Liver (tissue), 9 donors: ENCODE data around the gene LYZL1. TPM values are rescaled to one million over a fixed set of nuclear protein-coding genes. Genes with fewer than 3 reads are reported as not detected.
"Not testable (repeated sequence)": the region's sequence is repeated elsewhere in the genome, so short reads cannot be mapped to it uniquely, and the experiment has no call there.

ENCODE experiments used
- DNase-seq: peaks from one replicate; pipeline ENCODE4 v3.0.0-alpha.2; 2017; ENCODE audit warnings: low spot score
- H3K27ac ChIP-seq, 2 donors: one replicate each; pipeline ENCODE4 v1.7.0; 2013; ENCODE audit warnings: inconsistent platforms in 2 of 2, low read length in 2 of 2, control low read depth in 1 of 2, low read depth in 1 of 2, mild to moderate bottlenecking in 1 of 2
- H3K27me3 ChIP-seq, 4 donors: one replicate each; pipeline versions ENCODE4 v1.6.1 to v1.7.0; 2013; ENCODE audit warnings: low read length in 3 of 4, inconsistent platforms in 1 of 4, mild to moderate bottlenecking in 1 of 4, moderate library complexity in 1 of 4; ENCODE audit not compliant: control insufficient read depth in 4 of 4, insufficient read depth in 4 of 4
- H3K36me3 ChIP-seq, 4 donors: one replicate each; pipeline versions ENCODE4 v1.6.1 to v1.7.0; 2013; ENCODE audit warnings: low read length in 3 of 4, mild to moderate bottlenecking in 3 of 4, low read depth in 1 of 4, moderate library complexity in 1 of 4; ENCODE audit not compliant: control insufficient read depth in 4 of 4, insufficient read depth in 3 of 4
- H3K4me1 ChIP-seq, 4 donors: one replicate each; pipeline versions ENCODE4 v1.6.1 to v1.7.0; 2013; ENCODE audit warnings: low read length in 3 of 4, mild to moderate bottlenecking in 3 of 4, moderate library complexity in 1 of 4; ENCODE audit not compliant: control insufficient read depth in 4 of 4, insufficient read depth in 4 of 4
- H3K4me3 ChIP-seq, 3 donors: one replicate each; pipeline versions ENCODE4 v1.6.1 to v1.7.0; 2013; ENCODE audit warnings: low read length in 3 of 3, control low read depth in 1 of 3, low read depth in 1 of 3, mild to moderate bottlenecking in 1 of 3
- H3K9ac ChIP-seq, 2 donors: one replicate each; pipeline ENCODE4 v1.7.0; 2013; ENCODE audit warnings: low read length in 2 of 2, mild to moderate bottlenecking in 2 of 2, moderate library complexity in 2 of 2, control low read depth in 1 of 2, low read depth in 1 of 2
- H3K9me3 ChIP-seq, 4 donors: one replicate each; pipeline versions ENCODE4 v1.6.1 to v1.7.0; 2013; ENCODE audit warnings: low read length in 3 of 4; ENCODE audit not compliant: control insufficient read depth in 4 of 4
- EGR1 ChIP-seq, 2 donors: IDR thresholded peaks; 2 replicates each; pipeline ENCODE4 v1.6.1; 2016 to 2018; ENCODE audit warnings: antibody characterized with exemption in 2 of 2, low read depth in 2 of 2
- HNF4A ChIP-seq, 2 donors: conservative IDR thresholded peaks; 2 replicates each; pipeline ENCODE4 v1.6.1; 2016; ENCODE audit warnings: antibody characterized with exemption in 2 of 2, mild to moderate bottlenecking in 2 of 2
- RAD21 ChIP-seq, 2 donors: IDR thresholded peaks; 2 replicates each; pipeline ENCODE4 v1.6.1; 2016; ENCODE audit warnings: antibody characterized with exemption in 2 of 2, mild to moderate bottlenecking in 2 of 2
- SP1 ChIP-seq: IDR thresholded peaks from 2 replicates; pipeline ENCODE4 v1.6.1; 2018; ENCODE audit warnings: antibody characterized with exemption, mild to moderate bottlenecking
- WGBS: extraction: QIAGEN DNeasy Blood & Tissue Kit; methylation state at CpG from one replicate; pipeline ENCODE4 v1.1.7; 2013; 5-methylcytosine and 5-hydroxymethylcytosine counted together
- polyA plus RNA-seq, 2 donors: library from polyadenylated mRNA; stranded (reverse) in 1 of 2; unstranded in 1 of 2; fragments of 200-250 nt in 1 of 2; fragments of >200 nt in 1 of 2; fragmentation: Nextera tagmentation in 1 of 2; extraction: Ambion mirVana in 1 of 2; gene quantifications; one replicate each; pipeline versions ENCODE4 v1.2.1 to v1.2.3, GENCODE V29; 2013 to 2015
- total RNA-seq, 2 donors: library from RNA; depleted of rRNA; stranded (reverse); fragments of >200 nt; gene quantifications; one replicate each; pipeline ENCODE4 v1.2.3, GENCODE V29; 2014
- donor health status: healthy.
- donor health status: healthy.
- donor health status: healthy.
- donor health status: healthy.
- donor health status: healthy.

The LYZL1 gene
- total and polyA plus RNA-seq, 4 donors: not detected

- Histone ChIP-seq H3K36me3 (no peaks in the 10 kb centered on the region), H3K4me1 (peaks cover 0 to 23% (median 17%) of the 10 kb centered on the region in 4 donors), H3K27ac (no peak overlapping the region), H3K9me3 (no peaks in the 10 kb centered on the region), H3K4me3 (no peak overlapping the region), H3K9ac (no peak overlapping the region), H3K27me3 (no peaks in the 10 kb centered on the region)
- no peak for TF ChIP-seq RAD21 (IDR thresholded peaks at IDR 0.05)
- no peak for TF ChIP-seq EGR1 (IDR thresholded peaks at IDR 0.05; ENCODE audit: low read depth in 2 of 2)
- TF ChIP-seq SP1: peak; percentile 29
- peak; percentile 13 to 23 for TF ChIP-seq HNF4A (conservative IDR thresholded peaks at IDR 0.05)
- 60% methylated on average over 12 of the region's 12 CpGs for WGBS
- no peak for DNase-seq
Observed at GRCh38 chr10:29358010-29358616, 69.2 kb downstream of the LYZL1 start.

- H3K9ac ChIP-seq, H3K27ac ChIP-seq, H3K36me3 ChIP-seq, H3K4me3 ChIP-seq, DNase-seq, H3K27me3 ChIP-seq, H3K9me3 ChIP-seq: not testable (repeated sequence)
- 88% methylated on average over 18 of the region's 18 CpGs for WGBS
- H3K4me1 ChIP-seq: peaks cover 0 to 14% (median 8%) of the 10 kb centered on the region in 4 donors
Observed at GRCh38 chr10:29360215-29360853, 71.5 kb downstream of the LYZL1 start.
